ENCODE results near the gene VGLL4. TPM values are rescaled to one million over a fixed set of nuclear protein-coding genes. Genes with fewer than 3 reads are reported as not detected.

The VGLL4 gene
- total RNA-seq, 4 donors from 2014 or later: 53.4 to 128 (median 58.2) TPM

DNA sequence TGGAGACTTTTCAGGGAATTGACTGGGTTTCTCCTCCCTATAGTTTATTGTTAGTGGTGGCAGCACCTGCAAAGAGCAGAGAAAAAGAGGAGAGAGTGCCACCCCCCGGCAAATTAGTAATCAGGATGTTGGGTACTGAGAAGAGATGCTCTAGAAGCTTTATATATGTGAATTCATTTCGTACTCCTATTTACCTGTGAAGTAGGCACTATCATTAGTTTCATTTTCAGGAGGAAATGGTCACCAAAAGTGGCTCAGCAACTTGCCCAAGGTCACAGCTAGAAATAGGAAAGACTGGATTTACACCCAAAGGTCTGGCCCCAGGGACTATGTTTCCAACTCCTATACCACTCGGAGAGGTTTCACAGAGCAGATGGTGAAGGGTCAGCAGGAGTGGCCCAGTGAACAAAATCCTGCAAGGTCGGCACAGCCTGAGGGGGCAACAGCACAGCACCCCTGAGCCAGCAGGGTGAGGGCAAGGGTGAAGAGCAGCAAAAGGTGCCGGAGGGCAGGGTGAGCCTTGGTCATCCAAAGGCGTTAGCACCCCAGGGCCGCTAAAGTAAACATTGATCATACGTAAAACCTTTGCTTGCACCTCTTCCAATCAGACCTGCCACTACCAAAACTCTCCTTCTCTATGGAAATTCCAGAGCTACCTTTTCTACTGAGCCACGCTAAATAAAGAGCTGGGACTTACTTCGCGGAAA is 23.6 kb downstream of the VGLL4 start:
- Histone ChIP-seq H3K27me3 (no peaks in the 10 kb centered on the region), H3K27ac (no peak overlapping the region), H3K36me3 (no peaks in the 10 kb centered on the region), H3K9me3 (no peaks in the 10 kb centered on the region), H3K4me1 (peaks cover 0 to 90% (median 0%) of the 10 kb centered on the region in 3 donors), H3K4me3 (no peak overlapping the region)
- 64% methylated on average over 2 to 10 of the region's 11 CpGs for WGBS, 2 donors (ENCODE audit: low coverage in 1 of 2)
- TF ChIP-seq, protein P1, sequence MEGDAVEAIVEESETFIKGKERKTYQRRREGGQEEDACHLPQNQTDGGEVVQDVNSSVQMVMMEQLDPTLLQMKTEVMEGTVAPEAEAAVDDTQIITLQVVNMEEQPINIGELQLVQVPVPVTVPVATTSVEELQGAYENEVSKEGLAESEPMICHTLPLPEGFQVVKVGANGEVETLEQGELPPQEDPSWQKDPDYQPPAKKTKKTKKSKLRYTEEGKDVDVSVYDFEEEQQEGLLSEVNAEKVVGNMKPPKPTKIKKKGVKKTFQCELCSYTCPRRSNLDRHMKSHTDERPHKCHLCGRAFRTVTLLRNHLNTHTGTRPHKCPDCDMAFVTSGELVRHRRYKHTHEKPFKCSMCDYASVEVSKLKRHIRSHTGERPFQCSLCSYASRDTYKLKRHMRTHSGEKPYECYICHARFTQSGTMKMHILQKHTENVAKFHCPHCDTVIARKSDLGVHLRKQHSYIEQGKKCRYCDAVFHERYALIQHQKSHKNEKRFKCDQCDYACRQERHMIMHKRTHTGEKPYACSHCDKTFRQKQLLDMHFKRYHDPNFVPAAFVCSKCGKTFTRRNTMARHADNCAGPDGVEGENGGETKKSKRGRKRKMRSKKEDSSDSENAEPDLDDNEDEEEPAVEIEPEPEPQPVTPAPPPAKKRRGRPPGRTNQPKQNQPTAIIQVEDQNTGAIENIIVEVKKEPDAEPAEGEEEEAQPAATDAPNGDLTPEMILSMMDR (IDR thresholded peaks at IDR 0.05): no peak
- TF ChIP-seq POLR2AphosphoS5 (IDR thresholded peaks at IDR 0.05): no peak
- TF ChIP-seq POLR2A (IDR thresholded peaks at IDR 0.05): no peak
- TF ChIP-seq EP300 (IDR thresholded peaks at IDR 0.05): no peak
- no peak for ATAC-seq

DNA sequence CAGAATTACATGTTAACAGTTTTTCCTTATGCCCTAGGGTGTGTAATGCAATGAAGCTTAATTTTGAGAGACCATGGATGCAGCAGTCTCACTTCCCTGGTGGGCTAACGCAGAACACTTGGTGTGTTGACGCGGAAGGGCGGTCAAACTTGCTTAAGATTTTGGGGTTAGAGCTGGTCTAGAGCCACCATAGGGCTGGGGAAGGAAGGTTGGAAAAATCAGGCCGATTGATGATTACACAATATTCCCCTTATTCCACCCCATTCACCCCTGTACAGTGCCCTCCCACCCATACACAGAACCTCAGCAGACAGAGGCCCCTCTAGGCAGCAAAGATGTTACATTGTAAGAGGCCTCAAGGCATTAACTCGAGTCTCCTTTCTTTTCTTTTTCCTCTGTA is 24.3 kb downstream of the VGLL4 start:
- ATAC-seq: no peak
- H3K27ac ChIP-seq: no peak overlapping the region
- H3K27me3 ChIP-seq: no peaks in the 10 kb centered on the region
- TF ChIP-seq POLR2AphosphoS5 (IDR thresholded peaks at IDR 0.05) (no peak), EP300 (IDR thresholded peaks at IDR 0.05) (no peak), POLR2A (IDR thresholded peaks at IDR 0.05) (no peak)
- TF ChIP-seq, protein P1 (IDR thresholded peaks at IDR 0.05): no peak
- H3K9me3 ChIP-seq: no peaks in the 10 kb centered on the region
- H3K4me1 ChIP-seq: peaks cover 0 to 90% (median 0%) of the 10 kb centered on the region in 3 donors
- WGBS, 2 donors (ENCODE audit: low coverage in 1 of 2): 84 to 89% methylated on average over 2 to 6 of the region's 6 CpGs
- no peak overlapping the region for H3K4me3 ChIP-seq
- no peaks in the 10 kb centered on the region for H3K36me3 ChIP-seq

DNA sequence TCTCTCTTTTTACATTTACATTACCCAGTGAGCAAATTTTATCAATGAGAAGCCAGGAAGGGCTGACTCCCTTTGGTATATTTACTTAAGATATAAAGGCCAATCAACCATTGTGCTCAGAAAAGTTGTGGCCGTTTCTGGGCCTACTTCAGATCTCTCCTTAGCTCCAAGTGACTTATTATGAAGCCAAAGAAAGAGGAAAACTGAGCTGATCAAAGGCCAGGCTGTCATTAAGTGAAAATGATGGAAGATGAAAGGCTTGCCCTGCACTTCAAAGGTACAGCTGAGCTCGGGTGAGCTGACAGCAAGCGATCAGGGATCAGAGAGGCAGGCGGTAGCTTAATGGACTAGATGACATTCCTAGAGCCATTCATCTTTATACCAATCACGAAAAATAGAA is 24.8 kb downstream of the VGLL4 start:
- TF ChIP-seq POLR2AphosphoS5 (IDR thresholded peaks at IDR 0.05) (no peak), EP300 (IDR thresholded peaks at IDR 0.05) (no peak), POLR2A (IDR thresholded peaks at IDR 0.05) (no peak)
- TF ChIP-seq, protein P1 (IDR thresholded peaks at IDR 0.05): no peak
- no peaks in the 10 kb centered on the region for H3K27me3 ChIP-seq
- no peak for ATAC-seq
- WGBS, 2 donors (ENCODE audit: low coverage in 1 of 2): 39 to 53% methylated on average over 5 of the region's 5 CpGs
- H3K4me1 ChIP-seq: peaks cover 0 to 90% (median 0%) of the 10 kb centered on the region in 3 donors
- no peaks in the 10 kb centered on the region for H3K36me3 ChIP-seq
- no peak overlapping the region for H3K4me3 ChIP-seq
- H3K27ac ChIP-seq: no peak overlapping the region
- no peaks in the 10 kb centered on the region for H3K9me3 ChIP-seq

DNA sequence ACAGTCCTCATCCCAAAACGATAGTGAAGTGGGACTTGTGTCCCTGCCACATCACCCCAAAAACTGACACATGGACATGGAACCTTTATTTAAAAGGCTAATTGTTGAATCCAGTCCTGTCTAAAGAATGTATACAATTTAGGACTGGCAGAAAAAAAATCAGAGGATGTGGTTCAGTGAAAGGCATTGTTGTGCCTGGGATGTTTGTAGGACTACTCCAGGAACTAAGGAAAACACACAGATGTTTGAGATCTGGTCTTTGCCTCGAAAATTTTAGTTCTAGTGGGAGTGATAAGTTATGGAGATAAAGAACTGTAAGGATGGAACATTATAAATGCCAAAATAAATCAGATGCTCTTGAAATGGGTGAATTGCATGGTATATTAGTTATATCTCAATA is 27.2 kb downstream of the VGLL4 start:
- H3K4me1 ChIP-seq: peaks cover 0 to 97% (median 10%) of the 10 kb centered on the region in 3 donors
- ATAC-seq: no peak
- H3K27ac ChIP-seq: no peak overlapping the region
- H3K36me3 ChIP-seq: no peaks in the 10 kb centered on the region
- no peaks in the 10 kb centered on the region for H3K27me3 ChIP-seq
- H3K9me3 ChIP-seq: no peaks in the 10 kb centered on the region
- WGBS, 2 donors (ENCODE audit: low coverage in 1 of 2): 43 to 45% methylated on average over 1 to 2 of the region's 2 CpGs
- H3K4me3 ChIP-seq: no peak overlapping the region
- TF ChIP-seq POLR2AphosphoS5 (IDR thresholded peaks at IDR 0.05) (no peak), EP300 (IDR thresholded peaks at IDR 0.05) (no peak), POLR2A (IDR thresholded peaks at IDR 0.05) (no peak)
- TF ChIP-seq, protein P1 (IDR thresholded peaks at IDR 0.05): no peak

DNA sequence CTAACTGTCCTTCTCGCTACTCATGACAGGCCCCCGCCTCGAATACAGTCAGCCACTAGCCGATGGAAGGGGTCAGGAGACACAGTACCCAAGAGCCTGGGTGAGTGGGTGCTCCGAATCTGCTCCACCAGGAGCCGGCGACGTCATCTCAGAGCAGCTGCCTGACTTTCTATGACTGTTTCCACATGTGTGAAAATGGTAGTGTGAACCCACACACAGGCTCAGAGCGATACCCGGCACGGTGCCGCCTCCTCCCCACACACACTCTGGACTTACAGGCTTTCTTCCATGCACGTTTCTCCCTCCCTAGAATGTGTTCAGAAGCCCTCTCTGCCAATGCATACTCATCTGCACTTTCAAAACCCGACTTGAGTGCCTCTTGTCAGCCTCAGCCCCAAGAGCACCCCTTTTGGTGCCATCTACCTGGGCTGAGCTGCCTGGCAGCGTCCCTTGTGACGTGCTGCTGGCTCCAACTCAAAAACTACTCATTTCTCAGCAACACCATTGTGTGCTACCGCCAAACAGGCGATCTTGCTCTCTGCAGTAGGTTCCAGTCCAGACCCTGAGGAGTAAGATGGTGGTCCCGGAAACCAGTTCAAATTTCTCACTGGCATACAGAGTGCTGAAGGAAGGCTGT is 29.7 kb downstream of the VGLL4 start:
- H3K36me3 ChIP-seq: no peaks in the 10 kb centered on the region
- no peak overlapping the region for H3K4me3 ChIP-seq
- no peak for ATAC-seq
- H3K27me3 ChIP-seq: no peaks in the 10 kb centered on the region
- H3K4me1 ChIP-seq: peaks cover 0 to 100% (median 10%) of the 10 kb centered on the region in 3 donors
- 74 to 82% methylated on average over 9 to 15 of the region's 19 CpGs for WGBS, 2 donors (ENCODE audit: low coverage in 1 of 2)
- H3K27ac ChIP-seq: no peak overlapping the region
- TF ChIP-seq, protein P1 (IDR thresholded peaks at IDR 0.05): no peak
- no peak for TF ChIP-seq POLR2AphosphoS5 (IDR thresholded peaks at IDR 0.05)
- no peak for TF ChIP-seq EP300 (IDR thresholded peaks at IDR 0.05)
- no peak for TF ChIP-seq POLR2A (IDR thresholded peaks at IDR 0.05)
- no peaks in the 10 kb centered on the region for H3K9me3 ChIP-seq

Data from gastroesophageal sphincter (tissue), 4 donors.